ENCODE results near the gene SLC22A23.

The SLC22A23 gene

GRCh38 chr6:3456898-3457709, at the start of gene SLC22A23 (continued):
- TF ChIP-seq PBX3 (CRISPR knock-in tag; IDR thresholded peaks at IDR 0.05) (0 out of 2 replicates have a peak, but pooled peaks have one; percentile 67), CTCF (tag by site-specific recombination; IDR thresholded peaks at IDR 0.05) (no peak), ZNF529 (tag by site-specific recombination; IDR thresholded peaks at IDR 0.05; ENCODE audit: insufficient replicate concordance) (no peak), ZNF658 (tag by site-specific recombination; IDR thresholded peaks at IDR 0.05) (no peak), ZNF707 (tag by site-specific recombination; IDR thresholded peaks at IDR 0.05) (no peak), ZNF837 (tag by site-specific recombination; IDR thresholded peaks at IDR 0.05) (no peak), ZSCAN30 (tag by site-specific recombination; IDR thresholded peaks at IDR 0.05) (peak; percentile 68), ZBTB11 (tag by site-specific recombination; conservative IDR thresholded peaks at IDR 0.05; ENCODE audit: low read depth) (no peak), OSR2 (tag by site-specific recombination; IDR thresholded peaks at IDR 0.05) (no peak), ZNF274 (IDR thresholded peaks at IDR 0.05; ENCODE audit: low read length) (no peak), ZNF274 (tag by site-specific recombination; IDR thresholded peaks at IDR 0.05; ENCODE audit: borderline replicate concordance) (no peak), BCL11A (tag by site-specific recombination; IDR thresholded peaks at IDR 0.05; ENCODE audit: low read depth) (peak; percentile 27; the same call in 1 of the 2 replicates), ZNF677 (tag by site-specific recombination; IDR thresholded peaks at IDR 0.05) (no peak), ZNF133 (tag by site-specific recombination; IDR thresholded peaks at IDR 0.05) (no peak), ZSCAN23 (tag by site-specific recombination; IDR thresholded peaks at IDR 0.05) (no peak), ZNF530 (tag by site-specific recombination; IDR thresholded peaks at IDR 0.05; ENCODE audit: low read depth) (no peak), ZNF664 (tag by site-specific recombination; IDR thresholded peaks at IDR 0.05) (no peak), SP2 (tag by site-specific recombination; IDR thresholded peaks at IDR 0.05) (no peak), ZNF514 (tag by site-specific recombination; IDR thresholded peaks at IDR 0.05) (no peak), YY2 (tag by site-specific recombination; IDR thresholded peaks at IDR 0.05) (no peak)
- TF ChIP-seq, protein P1, sequence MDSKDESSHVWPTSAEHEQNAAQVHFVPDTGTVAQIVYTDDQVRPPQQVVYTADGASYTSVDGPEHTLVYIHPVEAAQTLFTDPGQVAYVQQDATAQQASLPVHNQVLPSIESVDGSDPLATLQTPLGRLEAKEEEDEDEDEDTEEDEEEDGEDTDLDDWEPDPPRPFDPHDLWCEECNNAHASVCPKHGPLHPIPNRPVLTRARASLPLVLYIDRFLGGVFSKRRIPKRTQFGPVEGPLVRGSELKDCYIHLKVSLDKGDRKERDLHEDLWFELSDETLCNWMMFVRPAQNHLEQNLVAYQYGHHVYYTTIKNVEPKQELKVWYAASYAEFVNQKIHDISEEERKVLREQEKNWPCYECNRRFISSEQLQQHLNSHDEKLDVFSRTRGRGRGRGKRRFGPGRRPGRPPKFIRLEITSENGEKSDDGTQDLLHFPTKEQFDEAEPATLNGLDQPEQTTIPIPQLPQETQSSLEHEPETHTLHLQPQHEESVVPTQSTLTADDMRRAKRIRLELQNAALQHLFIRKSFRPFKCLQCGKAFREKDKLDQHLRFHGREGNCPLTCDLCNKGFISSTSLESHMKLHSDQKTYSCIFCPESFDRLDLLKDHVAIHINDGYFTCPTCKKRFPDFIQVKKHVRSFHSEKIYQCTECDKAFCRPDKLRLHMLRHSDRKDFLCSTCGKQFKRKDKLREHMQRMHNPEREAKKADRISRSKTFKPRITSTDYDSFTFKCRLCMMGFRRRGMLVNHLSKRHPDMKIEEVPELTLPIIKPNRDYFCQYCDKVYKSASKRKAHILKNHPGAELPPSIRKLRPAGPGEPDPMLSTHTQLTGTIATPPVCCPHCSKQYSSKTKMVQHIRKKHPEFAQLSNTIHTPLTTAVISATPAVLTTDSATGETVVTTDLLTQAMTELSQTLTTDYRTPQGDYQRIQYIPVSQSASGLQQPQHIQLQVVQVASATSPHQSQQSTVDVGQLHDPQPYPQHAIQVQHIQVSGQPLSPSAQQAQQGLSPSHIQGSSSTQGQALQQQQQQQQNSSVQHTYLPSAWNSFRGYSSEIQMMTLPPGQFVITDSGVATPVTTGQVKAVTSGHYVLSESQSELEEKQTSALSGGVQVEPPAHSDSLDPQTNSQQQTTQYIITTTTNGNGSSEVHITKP (tag by site-specific recombination; IDR thresholded peaks at IDR 0.05): no peak
- TF ChIP-seq, protein P2, sequence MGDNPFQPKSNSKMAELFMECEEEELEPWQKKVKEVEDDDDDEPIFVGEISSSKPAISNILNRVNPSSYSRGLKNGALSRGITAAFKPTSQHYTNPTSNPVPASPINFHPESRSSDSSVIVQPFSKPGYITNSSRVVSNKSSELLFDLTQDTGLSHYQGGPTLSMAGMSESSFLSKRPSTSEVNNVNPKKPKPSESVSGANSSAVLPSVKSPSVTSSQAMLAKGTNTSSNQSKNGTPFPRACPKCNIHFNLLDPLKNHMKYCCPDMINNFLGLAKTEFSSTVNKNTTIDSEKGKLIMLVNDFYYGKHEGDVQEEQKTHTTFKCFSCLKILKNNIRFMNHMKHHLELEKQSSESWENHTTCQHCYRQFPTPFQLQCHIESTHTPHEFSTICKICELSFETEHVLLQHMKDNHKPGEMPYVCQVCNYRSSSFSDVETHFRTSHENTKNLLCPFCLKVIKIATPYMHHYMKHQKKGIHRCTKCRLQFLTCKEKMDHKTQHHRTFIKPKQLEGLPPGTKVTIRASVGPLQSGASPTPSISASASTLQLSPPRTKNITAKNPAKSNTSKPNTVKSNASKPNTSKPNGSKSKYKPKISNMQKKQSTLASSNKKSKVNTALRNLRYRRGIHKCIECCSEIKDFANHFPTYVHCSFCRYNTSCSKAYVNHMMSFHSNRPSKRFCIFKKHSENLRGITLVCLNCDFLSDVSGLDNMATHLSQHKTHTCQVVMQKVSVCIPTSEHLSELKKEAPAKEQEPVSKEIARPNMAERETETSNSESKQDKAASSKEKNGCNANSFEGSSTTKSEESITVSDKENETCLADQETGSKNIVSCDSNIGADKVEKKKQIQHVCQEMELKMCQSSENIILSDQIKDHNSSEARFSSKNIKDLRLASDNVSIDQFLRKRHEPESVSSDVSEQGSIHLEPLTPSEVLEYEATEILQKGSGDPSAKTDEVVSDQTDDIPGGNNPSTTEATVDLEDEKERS (tag by site-specific recombination; IDR thresholded peaks at IDR 0.05): no peak
